ENCODE data around the gene MRPS14. TPM values are rescaled to one million over a fixed set of nuclear protein-coding genes. Genes with fewer than 3 reads are reported as not detected.

MRPS14 gene
- total RNA-seq, 1 donor from 2014 or later = 25.6 TPM

Other genes starting within 250 kb of the MRPS14 start
- 83.7 TPM for gene CACYBP, start 23.5 kb downstream of the MRPS14 start, total RNA-seq
- gene TNN, start 44.4 kb upstream of the MRPS14 start, total RNA-seq = 0.61 TPM
- gene KIAA0040, start 169.4 kb upstream of the MRPS14 start, total RNA-seq = 69.7 TPM